HG03442 (cell line): Measurements from ENCODE around the gene PRRT4.

ENCODE experiments used
- ATAC-seq: cut with Tn5 transposase; IDR thresholded peaks from one replicate; pipeline ENCODE4 v1.9.1; 2021; ENCODE audit warnings: mild to moderate bottlenecking, moderate library complexity; ENCODE audit not compliant: unreplicated experiment

PRRT4 gene

DNA sequence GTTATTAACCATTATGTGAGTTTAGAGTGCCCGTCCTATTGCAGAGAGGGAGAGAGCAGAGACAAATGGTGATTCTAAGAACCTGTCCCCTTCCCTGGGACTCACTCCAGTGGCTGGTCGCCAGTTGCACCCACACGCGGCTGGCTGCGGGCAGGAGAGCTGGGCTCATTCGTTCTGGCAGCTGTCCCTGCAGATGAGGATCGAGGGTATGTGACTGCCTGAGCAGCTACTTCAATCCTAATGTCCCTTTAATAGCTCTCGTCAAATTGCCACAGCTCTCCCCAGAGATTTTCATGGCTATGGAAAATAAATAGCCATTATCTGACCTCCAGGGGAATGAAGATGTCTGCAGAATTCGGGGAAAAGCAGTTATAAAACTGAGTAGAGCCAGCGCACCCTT is 59.4 kb downstream of the PRRT4 start:
- ATAC-seq = no peak
